Measurements from ENCODE around the gene SAA4.
"Not testable (repeated sequence)": the region's sequence is repeated elsewhere in the genome, so short reads cannot be mapped to it uniquely, and the experiment has no call there.

SAA4 gene

GRCh38 chr11:18246379-18247190, 10.0 kb upstream of the SAA4 start:
- DNase-seq, result peak; percentile 20 to 54

GRCh38 chr11:18245396-18245795, 8.8 kb upstream of the SAA4 start:
- no peak for DNase-seq

- peak; percentile 48 to 86 for DNase-seq
These were observed 7.3 kb upstream of the SAA4 start for GRCh38 chr11:18243783-18244362.

GRCh38 chr11:18239655-18240054, 3.1 kb upstream of the SAA4 start:
- DNase-seq, result no peak

- DNase-seq, result no peak
These were observed 938 bp downstream of the SAA4 start for GRCh38 chr11:18235394-18236334.

- no peak for DNase-seq
These were observed 2.7 kb downstream of the SAA4 start for GRCh38 chr11:18233912-18234311.

GRCh38 chr11:18230859-18231258, 5.7 kb downstream of the SAA4 start:
- DNase-seq, result no peak

- no peak for DNase-seq
These were observed 7.1 kb downstream of the SAA4 start for GRCh38 chr11:18229501-18229900.

- DNase-seq, result no peak
These were observed 10.7 kb downstream of the SAA4 start for GRCh38 chr11:18225913-18226312.

- DNase-seq, result no peak
These were observed 12.8 kb downstream of the SAA4 start for GRCh38 chr11:18223591-18224387.

GRCh38 chr11:18222814-18223421, 13.7 kb downstream of the SAA4 start:
- no peak for DNase-seq

GRCh38 chr11:18221274-18221876, 15.2 kb downstream of the SAA4 start:
- no peak for DNase-seq

- DNase-seq, result no peak
These were observed 27.5 kb downstream of the SAA4 start for GRCh38 chr11:18209058-18209457.

- DNase-seq, result no peak
These were observed 31.8 kb downstream of the SAA4 start for GRCh38 chr11:18204771-18205170.

GRCh38 chr11:18204220-18204619, 32.4 kb downstream of the SAA4 start:
- DNase-seq, result no peak

- peak in 1 of 2 donors; percentile 9 for DNase-seq
These were observed 32.9 kb downstream of the SAA4 start for GRCh38 chr11:18203723-18204122.

GRCh38 chr11:18197738-18198137, 38.9 kb downstream of the SAA4 start:
- DNase-seq, result not testable (repeated sequence)

GRCh38 chr11:18196532-18196931, 40.1 kb downstream of the SAA4 start:
- DNase-seq, result no peak

GRCh38 chr11:18193010-18193409, 43.6 kb downstream of the SAA4 start:
- DNase-seq, result peak; percentile 10 to 25

- DNase-seq, result peak in 1 of 2 donors; percentile 23
These were observed 45.2 kb downstream of the SAA4 start for GRCh38 chr11:18191376-18191775.

- not testable (repeated sequence) for DNase-seq
These were observed 46.9 kb downstream of the SAA4 start for GRCh38 chr11:18189476-18190245.
